HL-60 (cell line): Measurements from ENCODE around the gene STH.

Experiments used
- CTCF ChIP-seq: IDR thresholded peaks from one replicate; pipeline ENCODE4 v1.5.1; 2011; ENCODE audit warnings: low read length, control low read depth, inconsistent platforms; ENCODE audit not compliant: insufficient read depth
- POLR2AphosphoS5 ChIP-seq: IDR thresholded peaks from 2 replicates; pipeline ENCODE4 v1.6.1; 2012; ENCODE audit warnings: low read depth

- TF ChIP-seq CTCF (no peak), POLR2AphosphoS5 (no peak)
Measured at GRCh38 chr17:45966606-45967280, 32.3 kb upstream of the STH start.
